Measurements from ENCODE around the gene VHLL. TPM values are rescaled to one million over a fixed set of nuclear protein-coding genes. Genes with fewer than 3 reads are reported as not detected.

Gene VHLL
- total RNA-seq, 2 donors from 2014 or later = not detected

- Histone ChIP-seq H3K27ac (ENCODE audit: low read depth, low read length) (no peak overlapping the region), H3K9me3 (ENCODE audit: control insufficient read depth, low read length) (no peaks in the 10 kb centered on the region), H3K4me3 (ENCODE audit: low read length) (no peak overlapping the region), H3K36me3 (ENCODE audit: control insufficient read depth, insufficient read depth, low read length) (peaks cover 76% of the 10 kb centered on the region), H3K4me1 (ENCODE audit: control insufficient read depth, insufficient read depth, low read length) (no peaks in the 10 kb centered on the region), H3K9ac (ENCODE audit: extremely low read depth, low read length, poor library complexity, severe bottlenecking) (no peak overlapping the region), H3K27me3 (ENCODE audit: control insufficient read depth, insufficient read depth, low read length, poor library complexity, severe bottlenecking) (no peaks in the 10 kb centered on the region)
- peaks cover 8% of the 10 kb centered on the region for H3K4me1 Mint-ChIP-seq
- WGBS, 2 experiments (ENCODE audit: insufficient coverage in 1 of 2, insufficient read length in 1 of 2) = 96 to 100% methylated on average over 2 to 8 of the region's 8 CpGs
- no peaks in the 10 kb centered on the region for H3K9me3 Mint-ChIP-seq
- H3K4me3 Mint-ChIP-seq = no peak overlapping the region
- no peak for TF ChIP-seq CTCF (conservative IDR thresholded peaks at IDR 0.05)
- peaks cover 73% of the 10 kb centered on the region for H3K36me3 Mint-ChIP-seq (ENCODE audit: low read depth)
- no peaks in the 10 kb centered on the region for H3K27me3 Mint-ChIP-seq (ENCODE audit: insufficient read depth)
- no peak overlapping the region for H3K27ac Mint-ChIP-seq
- no peak for DNase-seq
Measured at GRCh38 chr1:156258859-156259258, 40.2 kb downstream of the VHLL start.

GRCh38 chr1:156257711-156258110 is 41.4 kb downstream of the VHLL start:
- Histone ChIP-seq H3K36me3 (ENCODE audit: control insufficient read depth, insufficient read depth, low read length) (peaks cover 78% of the 10 kb centered on the region), H3K4me3 (ENCODE audit: low read length) (no peak overlapping the region), H3K27ac (ENCODE audit: low read depth, low read length) (no peak overlapping the region), H3K4me1 (ENCODE audit: control insufficient read depth, insufficient read depth, low read length) (no peaks in the 10 kb centered on the region), H3K9me3 (ENCODE audit: control insufficient read depth, low read length) (no peaks in the 10 kb centered on the region), H3K9ac (ENCODE audit: extremely low read depth, low read length, poor library complexity, severe bottlenecking) (no peak overlapping the region), H3K27me3 (ENCODE audit: control insufficient read depth, insufficient read depth, low read length, poor library complexity, severe bottlenecking) (no peaks in the 10 kb centered on the region)
- TF ChIP-seq CTCF (conservative IDR thresholded peaks at IDR 0.05) = no peak
- DNase-seq = no peak
- H3K36me3 Mint-ChIP-seq (ENCODE audit: low read depth) = peaks cover 74% of the 10 kb centered on the region
- no peaks in the 10 kb centered on the region for H3K27me3 Mint-ChIP-seq (ENCODE audit: insufficient read depth)
- peaks cover 8% of the 10 kb centered on the region for H3K4me1 Mint-ChIP-seq
- H3K27ac Mint-ChIP-seq = peak overlapping the region; percentile 45
- 98 to 100% methylated on average over 2 of the region's 2 CpGs for WGBS, 2 experiments (ENCODE audit: insufficient coverage in 1 of 2, insufficient read length in 1 of 2)
- no peaks in the 10 kb centered on the region for H3K9me3 Mint-ChIP-seq
- no peak overlapping the region for H3K4me3 Mint-ChIP-seq

DNA sequence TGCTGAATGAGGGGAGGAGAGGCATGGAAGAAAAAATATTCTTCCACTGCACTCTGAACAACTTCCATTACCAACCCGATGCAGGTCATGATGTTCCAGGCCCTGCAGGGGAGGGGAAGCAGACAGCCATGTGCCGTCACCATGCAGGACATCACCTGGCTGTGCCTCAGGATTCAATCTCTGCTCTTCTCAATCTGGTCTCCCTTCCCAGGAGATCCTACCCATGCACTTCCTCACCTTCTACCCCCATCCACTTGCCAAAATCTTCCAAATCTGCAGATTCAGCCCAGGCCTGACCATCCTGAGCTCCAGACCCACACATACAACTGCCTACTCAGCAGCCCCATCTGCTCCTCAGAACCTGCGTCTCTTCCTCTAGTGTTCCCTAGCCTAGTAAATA is 45.5 kb downstream of the VHLL start:
- Histone ChIP-seq H3K27ac (ENCODE audit: low read depth, low read length) (no peak overlapping the region), H3K27me3 (ENCODE audit: control insufficient read depth, insufficient read depth, low read length, poor library complexity, severe bottlenecking) (no peaks in the 10 kb centered on the region), H3K9me3 (ENCODE audit: control insufficient read depth, low read length) (no peaks in the 10 kb centered on the region), H3K4me1 (ENCODE audit: control insufficient read depth, insufficient read depth, low read length) (no peaks in the 10 kb centered on the region), H3K9ac (ENCODE audit: extremely low read depth, low read length, poor library complexity, severe bottlenecking) (no peak overlapping the region), H3K36me3 (ENCODE audit: control insufficient read depth, insufficient read depth, low read length) (peaks cover 82% of the 10 kb centered on the region), H3K4me3 (ENCODE audit: low read length) (no peak overlapping the region)
- Mint-ChIP-seq H3K4me3 (no peak overlapping the region), H3K27ac (no peak overlapping the region), H3K36me3 (ENCODE audit: low read depth) (peaks cover 72% of the 10 kb centered on the region), H3K9me3 (no peaks in the 10 kb centered on the region), H3K4me1 (peaks cover 8% of the 10 kb centered on the region), H3K27me3 (ENCODE audit: insufficient read depth) (no peaks in the 10 kb centered on the region)
- TF ChIP-seq CTCF (conservative IDR thresholded peaks at IDR 0.05) = no peak
- DNase-seq = no peak
- WGBS, 2 experiments (ENCODE audit: insufficient coverage in 1 of 2, insufficient read length in 1 of 2) = 96 to 100% methylated on average over 1 to 3 of the region's 3 CpGs

Data from endodermal cell (in vitro differentiated cells).